Sigmoid colon (tissue), 7 donors: ENCODE data around the gene DIS3L2. TPM values are rescaled to one million over a fixed set of nuclear protein-coding genes. Genes with fewer than 3 reads are reported as not detected.

Experiments
- DNase-seq: peaks from one replicate; pipeline ENCODE4 v3.0.0-alpha.2; 2019
- H3K27ac ChIP-seq, 4 donors: fragments of 200-600 bp; sonication (generic); one replicate each; pipeline ENCODE4 v1.5.1; 2016 to 2019; ENCODE audit warnings: mild to moderate bottlenecking in 1 of 4
- H3K27me3 ChIP-seq, 3 donors: fragments of 200-600 bp; sonication (generic); one replicate each; pipeline ENCODE4 v1.5.1; 2019; ENCODE audit warnings: mild to moderate bottlenecking in 1 of 3
- H3K36me3 ChIP-seq, 4 donors: fragments of 200-600 bp; sonication (generic); one replicate each; pipeline ENCODE4 v1.5.1; 2016 to 2019
- H3K4me1 ChIP-seq, 4 donors: fragments of 200-600 bp; sonication (generic); one replicate each; pipeline ENCODE4 v1.5.1; 2017 to 2019
- H3K4me3 ChIP-seq, 4 donors: fragments of 200-600 bp; sonication (generic); one replicate each; pipeline ENCODE4 v1.5.1; 2017 to 2019; ENCODE audit warnings: mild to moderate bottlenecking in 2 of 4, moderate library complexity in 1 of 4
- H3K9me3 ChIP-seq, 4 donors: fragments of 200-600 bp in 3 of 4; sonication (generic) in 3 of 4; one replicate each; pipeline versions ENCODE4 v1.5.1 to v1.6.1; 2013 to 2019
- CTCF ChIP-seq, 4 experiments: fragments of 450-650 bp in 3 of 4; fragments of 200-600 bp in 1 of 4; IDR thresholded peaks; one replicate each; pipeline ENCODE4 v1.5.1; 2016 to 2019; ENCODE audit warnings: antibody characterized with exemption in 4 of 4, mild to moderate bottlenecking in 3 of 4, moderate library complexity in 2 of 4
- EP300 ChIP-seq, 4 donors: sonication (generic); formaldehyde crosslinking; IDR thresholded peaks; one replicate each; pipeline ENCODE4 v1.6.1; 2017; ENCODE audit warnings: antibody characterized with exemption in 4 of 4
- POLR2A ChIP-seq, 2 donors: fragments of 450-650 bp; IDR thresholded peaks; one replicate each; pipeline ENCODE4 v1.6.1; 2016; ENCODE audit warnings: antibody characterized with exemption in 2 of 2, mild to moderate bottlenecking in 2 of 2, moderate library complexity in 2 of 2
- POLR2AphosphoS5 ChIP-seq, 4 donors: sonication (generic); formaldehyde crosslinking; IDR thresholded peaks; one replicate each; pipeline ENCODE4 v1.6.1; 2017; ENCODE audit warnings: antibody characterized with exemption in 4 of 4
- WGBS, 2 donors: extraction: QIAGEN DNeasy Blood & Tissue Kit; methylation state at CpG; one replicate each; pipeline ENCODE4 v1.1.7; 2013; 5-methylcytosine and 5-hydroxymethylcytosine counted together
- intact Hi-C: fragments of 100-400 bp; cut with DNase I; formaldehyde crosslinking; loops from one replicate; pipeline ENCODE4 v1.15.1; 2023
- polyA plus RNA-seq, 3 donors: library from polyadenylated mRNA; stranded (reverse); fragments of 200-250 nt; gene quantifications; one replicate each; pipeline ENCODE4 v1.2.3, GENCODE V29; 2013
- total RNA-seq, 4 donors: library from RNA; depleted of rRNA; stranded (reverse); fragments of >200 nt; gene quantifications; one replicate each; pipeline ENCODE4 v1.1.0, GENCODE V29; 2016
- donor health status: healthy with polysubstance abuse.
- donor health status: Bipolar disorder and iron deficiency.
- donor health status: healthy.

DIS3L2 gene
- total and polyA plus RNA-seq, 7 donors = 8.8 to 37.9 (median 22.5) TPM

- Histone ChIP-seq H3K4me1 (no peaks in the 10 kb centered on the region), H3K9me3 (no peaks in the 10 kb centered on the region), H3K27ac (no peak overlapping the region), H3K27me3 (no peaks in the 10 kb centered on the region), H3K36me3 (peaks cover 0 to 6% (median 2%) of the 10 kb centered on the region in 4 donors), H3K4me3 (no peak overlapping the region)
- intact Hi-C loops = no loop called here
- peak; percentile 33 for DNase-seq
- WGBS, 2 donors = 86 to 91% methylated on average over 8 of the region's 8 CpGs
- TF ChIP-seq CTCF (IDR thresholded peaks at IDR 0.05) (no peak), POLR2AphosphoS5 (IDR thresholded peaks at IDR 0.05) (no peak), EP300 (IDR thresholded peaks at IDR 0.05) (no peak), POLR2A (IDR thresholded peaks at IDR 0.05) (no peak)
Measured at GRCh38 chr2:232276733-232277313, 315.3 kb downstream of the DIS3L2 start.

- TF ChIP-seq POLR2AphosphoS5 (IDR thresholded peaks at IDR 0.05) = no peak
- TF ChIP-seq CTCF (IDR thresholded peaks at IDR 0.05) = no peak
- no peak for TF ChIP-seq POLR2A (IDR thresholded peaks at IDR 0.05)
- TF ChIP-seq EP300 (IDR thresholded peaks at IDR 0.05) = no peak
- Histone ChIP-seq H3K27me3 (no peaks in the 10 kb centered on the region), H3K4me1 (peaks cover 0 to 3% (median 0%) of the 10 kb centered on the region in 4 donors), H3K9me3 (no peaks in the 10 kb centered on the region), H3K4me3 (no peak overlapping the region), H3K27ac (no peak overlapping the region), H3K36me3 (peaks cover 0 to 6% (median 0%) of the 10 kb centered on the region in 4 donors)
- intact Hi-C loops = no loop called here
- 90 to 92% methylated on average over 3 of the region's 3 CpGs for WGBS, 2 donors
- DNase-seq = peak; percentile 9
Measured at GRCh38 chr2:232278534-232278933, 317.0 kb downstream of the DIS3L2 start.

- 91 to 92% methylated on average over 1 of the region's 1 CpG for WGBS, 2 donors
- peak; percentile 9 for DNase-seq
Measured at GRCh38 chr2:232280341-232280740, 318.8 kb downstream of the DIS3L2 start.

GRCh38 chr2:232281858-232282507, 320.5 kb downstream of the DIS3L2 start:
- Histone ChIP-seq H3K4me1 (peaks cover 0 to 3% (median 0%) of the 10 kb centered on the region in 4 donors), H3K27me3 (no peaks in the 10 kb centered on the region), H3K27ac (no peak overlapping the region), H3K36me3 (peaks cover 0 to 6% (median 0%) of the 10 kb centered on the region in 4 donors), H3K4me3 (no peak overlapping the region), H3K9me3 (no peaks in the 10 kb centered on the region)
- peak; percentile 22 for DNase-seq
- WGBS, 2 donors = 94% methylated on average over 6 of the region's 6 CpGs
- no peak for TF ChIP-seq POLR2AphosphoS5 (IDR thresholded peaks at IDR 0.05)
- TF ChIP-seq CTCF (IDR thresholded peaks at IDR 0.05) = no peak
- TF ChIP-seq EP300 (IDR thresholded peaks at IDR 0.05) = no peak
- TF ChIP-seq POLR2A (IDR thresholded peaks at IDR 0.05) = no peak
- intact Hi-C loops = no loop called here

More at GRCh38 chr2:232280341-232280740, 318.8 kb downstream of the DIS3L2 start:
- Histone ChIP-seq H3K4me3 (no peak overlapping the region), H3K9me3 (no peaks in the 10 kb centered on the region), H3K4me1 (peaks cover 0 to 3% (median 0%) of the 10 kb centered on the region in 4 donors), H3K36me3 (peaks cover 0 to 6% (median 0%) of the 10 kb centered on the region in 4 donors), H3K27ac (no peak overlapping the region), H3K27me3 (no peaks in the 10 kb centered on the region)
- TF ChIP-seq POLR2AphosphoS5 (IDR thresholded peaks at IDR 0.05) = no peak
- TF ChIP-seq CTCF (IDR thresholded peaks at IDR 0.05) = no peak
- no peak for TF ChIP-seq EP300 (IDR thresholded peaks at IDR 0.05)
- TF ChIP-seq POLR2A (IDR thresholded peaks at IDR 0.05) = no peak
- intact Hi-C loops = no loop called here
